ES-I3 (cell line): ENCODE measurements around the gene ADCY10.
"Not testable (repeated sequence)": the region's sequence is repeated elsewhere in the genome, so short reads cannot be mapped to it uniquely, and the experiment has no call there.

Experiments used
- H3K36me3 ChIP-seq: 2 replicates; pipeline ENCODE4 v1.6.1; 2013; ENCODE audit warnings: mild to moderate bottlenecking, low read length, control low read depth, moderate library complexity; ENCODE audit not compliant: insufficient read depth
- H3K4me1 ChIP-seq: 2 replicates; pipeline ENCODE4 v1.6.1; 2013; ENCODE audit warnings: mild to moderate bottlenecking, control low read depth, low read length; ENCODE audit not compliant: insufficient read depth
- H3K9ac ChIP-seq: 2 replicates; pipeline ENCODE4 v1.6.1; 2013; ENCODE audit warnings: low read depth, mild to moderate bottlenecking, low read length, moderate library complexity
- H3K9me3 ChIP-seq: 2 replicates; pipeline ENCODE4 v1.6.1; 2013; ENCODE audit warnings: mild to moderate bottlenecking, low read length, moderate library complexity; ENCODE audit not compliant: control insufficient read depth, insufficient read depth

Gene ADCY10

DNA sequence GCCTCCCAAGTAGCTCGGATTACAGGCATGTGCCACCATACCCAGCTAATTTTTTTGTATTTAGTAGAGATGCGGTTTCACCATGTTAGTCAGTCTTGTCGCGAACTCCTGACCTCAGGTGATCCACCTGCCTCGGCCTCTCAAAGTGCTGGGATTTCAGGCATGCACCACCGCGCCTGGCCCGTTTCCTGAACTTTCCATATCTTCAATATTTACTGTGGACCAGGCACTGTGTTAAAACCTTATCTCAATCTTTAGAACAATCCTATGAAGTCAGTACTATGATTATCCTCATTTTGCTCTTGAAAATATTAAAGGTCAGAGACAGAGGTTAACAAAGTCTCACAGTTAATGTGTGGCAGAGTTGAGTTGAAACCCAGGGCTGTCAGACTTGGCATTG lies 1.6 kb upstream of the ADCY10 start:
- peaks cover 14% of the 10 kb centered on the region; the same call in 1 of the 2 replicates for H3K4me1 ChIP-seq
- no peak overlapping the region for H3K9ac ChIP-seq
- H3K36me3 ChIP-seq = no peaks in the 10 kb centered on the region
- H3K9me3 ChIP-seq = no peaks in the 10 kb centered on the region

DNA sequence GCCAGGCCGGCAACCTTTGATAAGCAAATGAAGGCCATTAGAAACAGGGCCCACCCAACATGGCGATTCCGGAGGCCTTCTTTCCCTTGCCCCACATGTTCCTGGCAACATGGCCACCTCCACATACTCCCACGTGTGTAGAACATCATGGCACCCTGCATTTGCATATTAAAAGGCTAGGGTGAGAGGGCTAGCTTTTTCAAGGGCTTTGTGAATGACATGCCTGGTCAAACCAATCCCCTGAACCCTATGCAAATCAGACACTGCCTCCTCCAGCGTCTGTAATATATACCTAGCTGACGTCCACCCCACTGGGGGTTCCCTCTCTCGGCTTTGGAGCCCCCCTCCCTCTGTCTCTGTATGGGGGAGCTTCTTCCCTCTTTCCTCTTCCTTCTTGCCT lies 1.6 kb downstream of the ADCY10 start:
- peaks cover 14% of the 10 kb centered on the region; the same call in 1 of the 2 replicates for H3K4me1 ChIP-seq
- H3K36me3 ChIP-seq = no peaks in the 10 kb centered on the region
- H3K9ac ChIP-seq = no peak overlapping the region
- peaks cover 12% of the 10 kb centered on the region for H3K9me3 ChIP-seq

DNA sequence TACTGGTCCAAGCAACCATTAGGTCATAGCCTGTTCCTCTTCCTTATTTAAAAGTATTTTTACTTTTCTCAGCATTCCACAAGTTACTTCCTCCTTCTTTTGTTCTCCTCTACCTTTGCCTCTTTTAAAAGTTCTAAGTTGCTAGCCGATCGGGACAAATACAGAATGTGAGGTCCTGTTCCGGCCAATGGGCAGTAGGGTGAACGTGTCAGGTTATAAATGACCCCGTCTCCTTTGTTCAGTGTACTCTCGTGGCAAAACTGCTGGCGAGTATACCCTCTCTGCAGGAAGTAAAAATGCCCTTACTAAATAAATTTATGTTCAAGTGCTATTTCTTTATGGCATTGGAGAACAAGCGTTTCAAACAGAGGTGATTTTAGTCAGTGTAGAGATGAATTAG lies 2.5 kb downstream of the ADCY10 start:
- no peak overlapping the region for H3K9ac ChIP-seq
- no peaks in the 10 kb centered on the region for H3K36me3 ChIP-seq
- H3K9me3 ChIP-seq = peaks cover 12% of the 10 kb centered on the region
- H3K4me1 ChIP-seq = peaks cover 14% of the 10 kb centered on the region; the same call in 1 of the 2 replicates

DNA sequence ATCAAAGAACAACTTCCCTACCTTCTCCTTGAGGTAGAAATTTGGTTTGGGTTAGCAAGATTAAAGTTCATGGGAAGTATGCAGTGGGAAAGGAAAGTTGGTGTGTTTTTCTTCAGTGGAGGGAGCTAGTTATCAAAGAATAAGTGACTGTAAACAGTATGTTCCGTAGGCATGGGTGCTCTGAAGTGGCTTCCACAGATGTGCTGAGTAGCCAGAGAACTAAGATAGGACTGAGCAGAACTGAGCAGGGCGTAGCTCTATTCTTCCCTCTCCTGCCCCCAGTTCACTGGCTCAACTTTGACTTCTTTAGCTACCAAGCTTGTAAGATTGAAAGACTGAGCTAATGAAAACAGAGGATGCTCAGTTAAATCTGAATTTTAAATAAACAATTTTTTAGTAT lies 3.4 kb downstream of the ADCY10 start:
- peaks cover 12% of the 10 kb centered on the region for H3K9me3 ChIP-seq
- no peak overlapping the region for H3K9ac ChIP-seq
- H3K36me3 ChIP-seq = no peaks in the 10 kb centered on the region
- peaks cover 18% of the 10 kb centered on the region for H3K4me1 ChIP-seq

DNA sequence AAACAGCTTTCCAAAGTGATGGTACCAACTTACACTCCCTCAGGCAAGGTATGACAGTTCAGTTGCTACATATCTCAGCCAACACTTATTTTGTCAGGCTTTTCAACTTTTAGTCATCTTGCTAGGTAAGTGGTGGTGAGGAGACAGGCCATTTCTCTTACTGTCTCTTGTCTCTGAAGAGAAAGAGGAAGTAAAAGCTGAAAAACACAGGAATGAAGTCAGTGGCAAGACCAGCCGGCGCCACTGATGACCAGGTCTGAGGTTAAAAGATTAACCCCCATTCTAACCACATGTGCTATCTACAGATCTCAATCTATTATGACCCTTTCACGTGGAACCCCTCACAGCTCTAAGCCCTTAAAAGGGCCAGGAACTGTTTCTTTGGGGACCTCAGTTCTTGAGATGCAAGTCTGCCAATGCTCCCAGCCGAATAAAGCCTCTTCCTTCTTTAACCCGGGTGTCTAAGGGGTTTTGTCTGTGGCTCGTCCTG lies 4.2 kb downstream of the ADCY10 start:
- no peaks in the 10 kb centered on the region for H3K36me3 ChIP-seq
- no peak overlapping the region for H3K9ac ChIP-seq
- peaks cover 25% of the 10 kb centered on the region for H3K4me1 ChIP-seq
- peaks cover 12% of the 10 kb centered on the region for H3K9me3 ChIP-seq

DNA sequence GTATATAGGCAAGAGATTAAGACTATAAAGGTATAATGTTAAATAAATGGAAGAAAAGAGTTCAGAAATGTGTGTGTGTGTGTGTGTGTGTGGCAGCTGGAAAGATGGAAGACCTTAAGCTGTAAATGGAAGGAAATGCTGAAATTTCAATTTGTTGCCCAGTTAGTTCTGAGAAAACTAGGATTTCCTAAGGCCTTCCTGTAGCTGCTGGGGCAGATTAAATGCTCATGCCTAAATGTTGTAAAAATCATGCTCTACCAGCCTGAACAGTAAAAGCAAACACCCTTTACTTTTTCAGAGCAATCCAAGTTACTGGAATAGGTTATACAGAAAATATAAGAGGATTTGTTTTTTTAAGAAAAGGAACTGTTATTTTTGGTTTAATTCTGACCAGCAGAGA lies 8.3 kb downstream of the ADCY10 start:
- Histone ChIP-seq H3K9me3 (peaks cover 12% of the 10 kb centered on the region), H3K4me1 (peaks cover 21% of the 10 kb centered on the region)

DNA sequence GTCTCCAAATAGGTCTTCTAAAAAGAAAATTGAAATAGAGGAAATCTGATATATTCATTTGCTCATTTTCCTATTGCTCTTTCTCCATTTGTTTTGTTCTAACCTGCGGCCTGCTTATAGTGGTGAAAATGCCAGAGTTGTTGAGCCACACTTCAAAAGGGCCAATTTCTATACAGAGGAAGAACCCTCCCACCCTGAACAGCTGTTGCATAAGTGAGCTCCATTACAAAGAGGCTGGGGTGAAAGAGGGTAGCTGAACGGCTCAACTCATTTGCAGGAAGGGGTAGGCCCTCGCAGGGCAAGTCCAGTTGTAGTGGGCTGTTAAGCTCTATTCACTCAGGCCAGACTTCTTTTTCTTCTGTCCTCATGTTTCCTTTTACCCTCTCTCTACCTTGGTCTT lies 8.8 kb downstream of the ADCY10 start:
- peaks cover 12% of the 10 kb centered on the region for H3K9me3 ChIP-seq
- no peaks in the 10 kb centered on the region for H3K36me3 ChIP-seq

More for the DNA sequence above, 8.3 kb downstream of the ADCY10 start:
- Histone ChIP-seq H3K9ac (no peak overlapping the region), H3K36me3 (no peaks in the 10 kb centered on the region)

DNA sequence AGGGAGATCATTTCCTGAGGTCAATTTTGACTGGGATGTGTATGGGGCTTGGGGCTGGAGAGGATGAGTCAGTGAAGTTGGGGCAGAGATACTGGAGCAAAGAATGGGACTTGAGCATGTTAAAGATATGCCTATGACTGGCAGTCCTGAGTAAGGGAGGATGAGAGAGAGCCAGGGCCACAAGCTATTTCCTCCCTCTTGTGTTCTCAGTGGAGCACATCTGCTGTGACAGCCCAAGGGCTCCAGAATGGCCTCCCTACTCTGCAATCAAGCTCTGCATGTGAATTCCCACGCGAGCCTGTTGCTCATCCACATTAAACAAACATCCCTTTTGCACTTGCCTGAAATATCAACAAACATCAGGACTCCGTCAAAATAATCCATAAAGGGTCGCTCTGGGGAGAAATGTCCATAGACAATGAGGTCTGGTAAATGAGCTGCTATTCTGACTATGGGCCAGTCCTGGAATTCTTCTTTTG lies 9.2 kb downstream of the ADCY10 start:
- no peaks in the 10 kb centered on the region for H3K36me3 ChIP-seq
- H3K9me3 ChIP-seq = peaks cover 8% of the 10 kb centered on the region
- H3K4me1 ChIP-seq = peaks cover 21% of the 10 kb centered on the region
- no peak overlapping the region for H3K9ac ChIP-seq

More for the DNA sequence above, 8.8 kb downstream of the ADCY10 start:
- Histone ChIP-seq H3K4me1 (peaks cover 21% of the 10 kb centered on the region), H3K9ac (no peak overlapping the region)

DNA sequence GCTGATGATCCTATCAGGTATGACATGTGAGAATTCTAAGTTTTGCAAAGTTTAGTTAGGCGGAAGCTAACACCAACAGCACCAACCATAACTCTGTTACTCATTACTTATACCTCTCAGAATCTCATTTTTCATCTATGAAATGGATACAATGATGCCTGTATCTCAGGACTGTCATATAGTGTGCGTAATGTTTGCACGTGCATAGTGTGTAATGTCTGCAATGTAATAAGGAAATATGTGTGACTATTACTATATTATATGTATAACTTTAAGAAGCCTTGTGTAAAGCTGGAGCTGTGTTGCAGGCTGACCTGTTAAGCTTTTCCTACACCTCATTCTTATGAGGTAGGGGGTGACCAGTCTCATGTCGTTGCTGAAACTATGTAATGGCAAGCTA lies 13.0 kb downstream of the ADCY10 start:
- Histone ChIP-seq H3K36me3 (no peaks in the 10 kb centered on the region), H3K9ac (no peak overlapping the region), H3K4me1 (peaks cover 20% of the 10 kb centered on the region), H3K9me3 (no peaks in the 10 kb centered on the region)

DNA sequence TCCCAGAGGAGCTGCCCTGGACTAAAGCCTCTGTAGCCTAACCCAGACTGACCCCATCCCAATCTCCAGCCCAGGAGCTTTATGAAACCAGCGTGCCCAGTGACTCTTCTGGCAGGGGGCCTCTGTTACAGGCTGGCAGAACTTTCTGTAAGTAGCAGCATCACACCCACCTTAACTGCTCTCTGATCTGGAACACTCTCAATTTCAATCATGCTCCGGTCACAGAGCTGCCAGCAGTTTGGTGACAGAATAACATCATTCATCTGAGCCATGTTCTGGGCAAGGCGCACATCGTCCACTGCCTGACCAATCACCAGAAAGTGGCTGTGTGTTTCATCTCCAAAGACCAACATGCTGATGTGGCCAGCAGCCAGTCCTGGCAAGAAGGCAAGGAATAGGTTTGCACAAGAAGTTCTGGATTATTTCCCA lies 14.7 kb downstream of the ADCY10 start:
- H3K4me1 ChIP-seq = 0 out of 2 replicates have a peak, but pooled peaks cover 5% of the 10 kb centered on the region

DNA sequence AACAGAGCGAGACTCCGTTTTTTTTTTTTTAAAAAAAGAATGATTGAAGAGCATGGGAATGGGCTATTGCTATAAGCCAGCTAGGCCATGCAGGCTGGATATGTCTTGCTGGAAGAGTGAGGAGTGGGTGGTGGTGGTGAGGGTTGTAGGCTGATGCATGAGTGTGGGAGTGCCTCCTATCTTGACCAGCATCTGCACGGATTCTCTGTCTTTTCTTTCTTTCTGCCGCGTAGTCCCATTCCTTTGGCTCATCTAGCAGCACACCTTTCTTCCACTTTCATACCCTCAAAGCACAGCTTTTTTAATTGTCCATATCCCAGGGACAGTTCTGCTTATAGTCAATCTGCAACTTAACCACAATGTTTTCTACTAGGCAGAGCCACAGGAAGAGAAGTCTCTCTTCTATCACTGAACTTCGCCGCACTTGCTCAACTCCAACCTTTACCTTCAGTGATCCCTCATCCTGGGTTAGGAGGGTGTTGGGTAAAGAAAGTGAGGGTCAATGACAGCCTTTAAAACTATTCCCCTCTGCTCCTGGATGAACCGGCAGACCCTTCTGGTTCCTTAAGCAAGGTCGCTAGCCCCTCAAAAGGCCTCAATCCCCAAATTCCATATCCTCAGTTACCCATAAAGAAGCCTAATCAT lies 15.2 kb downstream of the ADCY10 start:
- Histone ChIP-seq H3K9ac (no peak overlapping the region), H3K9me3 (no peaks in the 10 kb centered on the region), H3K36me3 (no peaks in the 10 kb centered on the region), H3K4me1 (0 out of 2 replicates have a peak, but pooled peaks cover 5% of the 10 kb centered on the region)

More for the DNA sequence above, 14.7 kb downstream of the ADCY10 start:
- Histone ChIP-seq H3K9ac (no peak overlapping the region), H3K9me3 (no peaks in the 10 kb centered on the region), H3K36me3 (no peaks in the 10 kb centered on the region)

DNA sequence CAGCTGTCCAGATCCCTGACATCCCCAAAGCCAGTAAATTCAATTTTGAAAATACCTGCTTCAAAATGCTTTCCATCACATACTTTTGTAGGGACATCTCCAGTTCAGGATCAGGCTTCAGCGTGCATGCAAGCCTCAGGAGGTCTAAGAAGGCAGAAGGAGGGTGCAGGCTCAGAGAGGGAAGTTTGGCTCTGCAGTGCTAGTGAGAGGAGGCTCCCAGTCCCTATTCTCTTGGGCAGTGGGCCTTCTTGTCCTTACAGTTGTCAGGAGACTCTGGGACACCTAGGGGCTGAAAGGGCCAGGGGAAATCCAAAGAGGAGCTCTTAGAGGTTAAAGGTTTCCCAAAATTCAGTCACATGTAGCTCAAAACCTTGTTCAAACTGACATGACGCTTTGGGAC lies 20.1 kb downstream of the ADCY10 start:
- H3K9ac ChIP-seq = no peak overlapping the region
- H3K36me3 ChIP-seq = no peaks in the 10 kb centered on the region
- H3K9me3 ChIP-seq = no peaks in the 10 kb centered on the region

DNA sequence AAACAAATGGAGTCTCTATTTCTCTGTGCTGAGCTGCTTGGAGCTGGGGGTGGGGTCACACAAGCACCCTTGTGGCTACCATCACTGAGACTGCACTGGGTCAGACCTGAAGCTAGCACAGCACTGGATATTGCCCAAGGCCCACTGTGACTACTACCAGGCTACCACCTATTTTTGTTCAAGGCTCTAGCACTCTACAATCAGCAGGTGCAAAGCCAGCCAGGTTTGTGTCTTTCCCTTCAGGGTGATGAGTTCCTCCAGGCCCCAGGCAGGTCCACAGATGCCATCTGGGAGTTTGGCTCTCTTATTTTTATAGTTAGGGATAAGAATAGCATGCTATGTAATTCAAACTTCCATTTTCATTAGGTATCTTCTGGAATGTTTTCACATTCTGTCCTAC lies 23.5 kb downstream of the ADCY10 start:
- no peaks in the 10 kb centered on the region for H3K36me3 ChIP-seq
- H3K9me3 ChIP-seq = no peaks in the 10 kb centered on the region
- no peaks in the 10 kb centered on the region for H3K4me1 ChIP-seq
- H3K9ac ChIP-seq = no peak overlapping the region

More for the DNA sequence above, 20.1 kb downstream of the ADCY10 start:
- H3K4me1 ChIP-seq = no peaks in the 10 kb centered on the region

DNA sequence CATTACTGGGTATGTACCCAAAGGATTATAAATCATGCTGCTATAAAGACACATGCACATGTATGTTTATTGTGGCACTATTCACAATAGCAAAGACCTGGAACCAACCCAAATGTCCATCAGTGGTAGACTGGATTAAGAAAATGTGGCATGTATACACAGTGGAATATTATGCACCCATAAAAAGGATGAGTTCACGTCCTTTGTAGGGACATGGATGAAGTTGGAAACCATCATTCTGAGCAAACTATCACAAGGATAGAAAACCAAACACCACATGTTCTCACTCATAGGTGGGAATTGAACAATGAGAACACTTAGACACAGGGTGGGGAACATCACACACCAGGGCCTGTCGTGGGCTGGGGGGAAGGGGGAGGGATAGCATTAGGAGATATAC lies 26.7 kb downstream of the ADCY10 start:
- H3K9me3 ChIP-seq, H3K36me3 ChIP-seq, H3K9ac ChIP-seq, H3K4me1 ChIP-seq: not testable (repeated sequence)

DNA sequence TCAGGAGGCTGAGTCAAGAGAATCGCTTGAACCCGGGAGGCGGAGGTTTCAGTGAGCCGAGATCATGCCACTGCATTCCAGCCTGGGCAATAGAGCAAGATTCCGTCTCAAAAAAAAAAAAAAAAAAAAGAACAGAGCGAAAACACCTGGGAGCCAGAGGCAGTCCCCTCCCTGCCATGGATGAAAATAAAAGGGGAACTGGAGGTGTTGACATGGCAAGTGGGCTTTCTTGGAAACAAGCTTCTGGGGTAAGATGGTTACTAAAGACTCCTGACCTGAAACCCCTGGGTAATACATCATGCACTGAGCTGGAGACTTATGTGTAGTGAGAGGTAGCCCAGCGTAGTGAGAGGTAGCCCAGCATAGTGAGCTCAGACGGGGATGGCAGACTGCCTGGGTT lies 31.6 kb downstream of the ADCY10 start:
- Histone ChIP-seq H3K9ac (no peak overlapping the region), H3K9me3 (no peaks in the 10 kb centered on the region), H3K36me3 (no peaks in the 10 kb centered on the region), H3K4me1 (no peaks in the 10 kb centered on the region)
